HL-60 (cell line): ENCODE results near the gene SYNGR4.

Experiments used
- TF ChIP-seq, protein P1 (sequence below): IDR thresholded peaks from one replicate; pipeline ENCODE4 v1.5.1; 2011; ENCODE audit warnings: low read length, control low read depth, inconsistent platforms; ENCODE audit not compliant: insufficient read depth
- TF ChIP-seq, protein P2 (sequence below): IDR thresholded peaks from 2 replicates; pipeline ENCODE4 v1.6.1; 2012; ENCODE audit warnings: low read depth; ENCODE audit not compliant: insufficient replicate concordance

DNA sequence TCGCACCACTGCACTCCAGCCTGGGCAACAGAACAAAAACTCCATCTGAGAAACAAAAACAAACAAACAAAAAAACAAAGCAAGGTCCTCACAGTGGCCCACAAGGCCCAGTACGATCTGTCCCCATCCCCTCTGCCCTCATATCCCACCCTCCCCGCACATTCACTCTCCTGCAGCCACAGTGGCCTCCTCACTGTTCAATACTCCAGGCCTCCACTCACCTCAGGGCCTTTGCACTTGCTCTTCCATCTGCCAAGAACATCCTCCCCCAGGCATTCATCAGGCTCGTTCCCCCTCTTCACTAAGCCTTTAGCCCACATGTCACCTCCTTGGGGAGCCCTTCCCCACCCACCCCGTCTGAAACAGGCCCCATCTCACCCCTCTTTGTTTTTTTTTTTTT is 5.0 kb upstream of the SYNGR4 start:
- TF ChIP-seq, protein P1, sequence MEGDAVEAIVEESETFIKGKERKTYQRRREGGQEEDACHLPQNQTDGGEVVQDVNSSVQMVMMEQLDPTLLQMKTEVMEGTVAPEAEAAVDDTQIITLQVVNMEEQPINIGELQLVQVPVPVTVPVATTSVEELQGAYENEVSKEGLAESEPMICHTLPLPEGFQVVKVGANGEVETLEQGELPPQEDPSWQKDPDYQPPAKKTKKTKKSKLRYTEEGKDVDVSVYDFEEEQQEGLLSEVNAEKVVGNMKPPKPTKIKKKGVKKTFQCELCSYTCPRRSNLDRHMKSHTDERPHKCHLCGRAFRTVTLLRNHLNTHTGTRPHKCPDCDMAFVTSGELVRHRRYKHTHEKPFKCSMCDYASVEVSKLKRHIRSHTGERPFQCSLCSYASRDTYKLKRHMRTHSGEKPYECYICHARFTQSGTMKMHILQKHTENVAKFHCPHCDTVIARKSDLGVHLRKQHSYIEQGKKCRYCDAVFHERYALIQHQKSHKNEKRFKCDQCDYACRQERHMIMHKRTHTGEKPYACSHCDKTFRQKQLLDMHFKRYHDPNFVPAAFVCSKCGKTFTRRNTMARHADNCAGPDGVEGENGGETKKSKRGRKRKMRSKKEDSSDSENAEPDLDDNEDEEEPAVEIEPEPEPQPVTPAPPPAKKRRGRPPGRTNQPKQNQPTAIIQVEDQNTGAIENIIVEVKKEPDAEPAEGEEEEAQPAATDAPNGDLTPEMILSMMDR = no peak
- TF ChIP-seq, protein P2, sequence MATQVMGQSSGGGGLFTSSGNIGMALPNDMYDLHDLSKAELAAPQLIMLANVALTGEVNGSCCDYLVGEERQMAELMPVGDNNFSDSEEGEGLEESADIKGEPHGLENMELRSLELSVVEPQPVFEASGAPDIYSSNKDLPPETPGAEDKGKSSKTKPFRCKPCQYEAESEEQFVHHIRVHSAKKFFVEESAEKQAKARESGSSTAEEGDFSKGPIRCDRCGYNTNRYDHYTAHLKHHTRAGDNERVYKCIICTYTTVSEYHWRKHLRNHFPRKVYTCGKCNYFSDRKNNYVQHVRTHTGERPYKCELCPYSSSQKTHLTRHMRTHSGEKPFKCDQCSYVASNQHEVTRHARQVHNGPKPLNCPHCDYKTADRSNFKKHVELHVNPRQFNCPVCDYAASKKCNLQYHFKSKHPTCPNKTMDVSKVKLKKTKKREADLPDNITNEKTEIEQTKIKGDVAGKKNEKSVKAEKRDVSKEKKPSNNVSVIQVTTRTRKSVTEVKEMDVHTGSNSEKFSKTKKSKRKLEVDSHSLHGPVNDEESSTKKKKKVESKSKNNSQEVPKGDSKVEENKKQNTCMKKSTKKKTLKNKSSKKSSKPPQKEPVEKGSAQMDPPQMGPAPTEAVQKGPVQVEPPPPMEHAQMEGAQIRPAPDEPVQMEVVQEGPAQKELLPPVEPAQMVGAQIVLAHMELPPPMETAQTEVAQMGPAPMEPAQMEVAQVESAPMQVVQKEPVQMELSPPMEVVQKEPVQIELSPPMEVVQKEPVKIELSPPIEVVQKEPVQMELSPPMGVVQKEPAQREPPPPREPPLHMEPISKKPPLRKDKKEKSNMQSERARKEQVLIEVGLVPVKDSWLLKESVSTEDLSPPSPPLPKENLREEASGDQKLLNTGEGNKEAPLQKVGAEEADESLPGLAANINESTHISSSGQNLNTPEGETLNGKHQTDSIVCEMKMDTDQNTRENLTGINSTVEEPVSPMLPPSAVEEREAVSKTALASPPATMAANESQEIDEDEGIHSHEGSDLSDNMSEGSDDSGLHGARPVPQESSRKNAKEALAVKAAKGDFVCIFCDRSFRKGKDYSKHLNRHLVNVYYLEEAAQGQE = no peak
